GM21515 (cell line): ENCODE measurements around the gene OR10P1.

Experiments
- ATAC-seq: cut with Tn5 transposase; IDR thresholded peaks from one replicate; pipeline ENCODE4 v1.9.1; 2021; ENCODE audit not compliant: unreplicated experiment

Gene OR10P1

GRCh38 chr12:55684761-55685370 lies 48.2 kb downstream of the OR10P1 start:
- no peak for ATAC-seq

GRCh38 chr12:55685671-55686070 lies 49.0 kb downstream of the OR10P1 start:
- no peak for ATAC-seq

GRCh38 chr12:55686366-55687010 lies 49.8 kb downstream of the OR10P1 start:
- ATAC-seq = no peak
